ENCODE measurements around the gene RBM18. TPM values are rescaled to one million over a fixed set of nuclear protein-coding genes. Genes with fewer than 3 reads are reported as not detected.

Gene RBM18
- total and polyA plus RNA-seq, 4 experiments from 2014 or later = 15.4 to 23.8 (median 21.3) TPM

- Mint-ChIP-seq H3K36me3 (no peaks in the 10 kb centered on the region), H3K4me3 (peak within 1 kb of the TSS in 5 of 8 donors; percentile 34 to 65 (median 55)), H3K27ac (no peak within 1 kb of the TSS), H3K27me3 (peaks cover 26 to 27% of the 10 kb centered on the region in 2 donors), H3K9me3 (no peaks in the 10 kb centered on the region), H3K4me1 (peaks cover 0 to 13% (median 3%) of the 10 kb centered on the region in 4 donors)
- Histone ChIP-seq H3K27ac (ENCODE audit: low read depth, low read length) (no peak within 1 kb of the TSS), H3K27me3 (ENCODE audit: insufficient read depth, low read length) (peaks cover 8% of the 10 kb centered on the region), H3K4me3 (ENCODE audit: low read length in 2 of 2) (no peak within 1 kb of the TSS), H3K9me3 (ENCODE audit: control insufficient read depth in 1 of 2, low read length in 2 of 2) (no peaks in the 10 kb centered on the region), H3K4me1 (ENCODE audit: insufficient read depth, low read length) (no peaks in the 10 kb centered on the region), H3K36me3 (ENCODE audit: insufficient read depth, low read length) (no peaks in the 10 kb centered on the region)
- POLR2A ChIA-PET (ENCODE audit: partially characterized antibody) = no interaction called here
- CTCF ChIA-PET (ENCODE audit: partially characterized antibody) = no interaction called here
- DNase-seq = no peak
- intact Hi-C loops (cut with micrococcal nuclease) = no loop called here
These were observed 35.8 kb downstream of the RBM18 start, which contains the start of gene LHX6 for GRCh38 chr9:122228568-122229484. Gene LHX6, minus strand, starts transcription at chr9:122228957. Its CDS starts 217 bp downstream, at chr9:122228740.

- intact Hi-C loops (cut with micrococcal nuclease) = no loop called here
- Mint-ChIP-seq H3K9me3 (no peaks in the 10 kb centered on the region), H3K36me3 (no peaks in the 10 kb centered on the region), H3K4me3 (peak overlapping the region in 5 of 8 donors; percentile 34 to 65 (median 55)), H3K27me3 (peaks cover 29 to 32% of the 10 kb centered on the region in 2 donors), H3K4me1 (peaks cover 0 to 13% (median 3%) of the 10 kb centered on the region in 4 donors), H3K27ac (no peak overlapping the region)
- Histone ChIP-seq H3K27me3 (ENCODE audit: insufficient read depth, low read length) (peaks cover 8% of the 10 kb centered on the region), H3K4me3 (ENCODE audit: low read length in 2 of 2) (no peak overlapping the region), H3K27ac (ENCODE audit: low read depth, low read length) (no peak overlapping the region), H3K36me3 (ENCODE audit: insufficient read depth, low read length) (no peaks in the 10 kb centered on the region), H3K9me3 (ENCODE audit: control insufficient read depth in 1 of 2, low read length in 2 of 2) (no peaks in the 10 kb centered on the region), H3K4me1 (ENCODE audit: insufficient read depth, low read length) (no peaks in the 10 kb centered on the region)
- CTCF ChIA-PET (ENCODE audit: partially characterized antibody) = no interaction called here
- no peak for DNase-seq
- POLR2A ChIA-PET (ENCODE audit: partially characterized antibody) = no interaction called here
These were observed 36.5 kb downstream of the RBM18 start for GRCh38 chr9:122228191-122228567.

- intact Hi-C loops (cut with micrococcal nuclease) = no loop called here
- H3K27ac Mint-ChIP-seq = no peak overlapping the region
- H3K27ac ChIP-seq (ENCODE audit: low read depth, low read length) = no peak overlapping the region
- ChIA-PET CTCF (ENCODE audit: partially characterized antibody) (no interaction called here), POLR2A (ENCODE audit: partially characterized antibody) (no interaction called here)
- peaks cover 8% of the 10 kb centered on the region for H3K27me3 ChIP-seq (ENCODE audit: insufficient read depth, low read length)
- H3K4me1 Mint-ChIP-seq = peaks cover 0 to 18% (median 6%) of the 10 kb centered on the region in 4 donors
- peaks cover 33 to 36% of the 10 kb centered on the region in 2 donors for H3K27me3 Mint-ChIP-seq
- DNase-seq = no peak
- H3K4me3 ChIP-seq (ENCODE audit: low read length in 2 of 2) = no peak overlapping the region
- H3K36me3 ChIP-seq (ENCODE audit: insufficient read depth, low read length) = no peaks in the 10 kb centered on the region
- no peaks in the 10 kb centered on the region for H3K9me3 ChIP-seq (ENCODE audit: control insufficient read depth in 1 of 2, low read length in 2 of 2)
- peak overlapping the region in 5 of 8 donors; percentile 36 to 59 (median 50) for H3K4me3 Mint-ChIP-seq
- no peaks in the 10 kb centered on the region for H3K4me1 ChIP-seq (ENCODE audit: insufficient read depth, low read length)
- no peaks in the 10 kb centered on the region for H3K36me3 Mint-ChIP-seq
- H3K9me3 Mint-ChIP-seq = no peaks in the 10 kb centered on the region
These were observed 37.1 kb downstream of the RBM18 start for GRCh38 chr9:122227575-122227900.

DNA sequence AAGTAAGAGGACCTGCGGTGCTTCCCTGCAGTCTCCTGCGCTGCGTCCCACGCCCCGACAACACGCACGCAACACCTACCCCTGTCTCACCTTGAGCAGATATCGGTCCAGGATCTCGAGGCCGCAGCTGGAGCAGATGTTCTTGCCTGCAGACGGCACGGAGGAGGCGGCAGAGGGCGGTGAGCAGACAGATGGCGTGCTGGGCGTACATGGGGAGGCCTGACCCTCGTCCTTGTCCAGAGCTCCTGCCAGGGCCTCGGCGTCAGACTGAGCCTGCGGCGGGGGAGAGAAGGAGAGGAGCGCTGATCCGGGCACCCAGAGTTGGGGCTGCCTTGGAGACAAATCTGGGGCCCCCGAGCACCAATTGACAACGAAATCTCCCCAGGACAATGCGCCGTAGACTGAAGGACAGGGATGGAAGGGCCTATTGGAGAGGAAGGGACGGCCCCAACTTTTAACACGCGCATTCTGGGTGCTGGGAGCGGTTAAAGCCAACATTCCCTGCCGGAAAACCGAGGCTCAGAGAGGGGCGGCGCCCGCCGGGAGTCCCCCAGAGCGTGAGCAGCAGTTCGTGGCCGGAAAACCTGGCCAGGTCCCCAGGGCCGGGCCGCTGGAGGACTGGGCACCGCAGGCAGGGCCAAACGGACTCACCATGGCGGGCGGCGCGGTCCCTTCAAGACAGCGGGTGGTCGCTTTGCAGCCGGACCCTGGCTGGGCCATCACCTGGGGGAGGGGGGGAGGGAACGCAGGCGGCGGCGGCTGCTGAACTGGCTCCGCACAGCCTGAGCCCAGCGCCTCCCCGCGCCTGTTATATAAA, 37.7 kb downstream of the RBM18 start:
- POLR2A ChIA-PET (ENCODE audit: partially characterized antibody) = no interaction called here
- no peaks in the 10 kb centered on the region for H3K9me3 ChIP-seq (ENCODE audit: control insufficient read depth in 1 of 2, low read length in 2 of 2)

DNA sequence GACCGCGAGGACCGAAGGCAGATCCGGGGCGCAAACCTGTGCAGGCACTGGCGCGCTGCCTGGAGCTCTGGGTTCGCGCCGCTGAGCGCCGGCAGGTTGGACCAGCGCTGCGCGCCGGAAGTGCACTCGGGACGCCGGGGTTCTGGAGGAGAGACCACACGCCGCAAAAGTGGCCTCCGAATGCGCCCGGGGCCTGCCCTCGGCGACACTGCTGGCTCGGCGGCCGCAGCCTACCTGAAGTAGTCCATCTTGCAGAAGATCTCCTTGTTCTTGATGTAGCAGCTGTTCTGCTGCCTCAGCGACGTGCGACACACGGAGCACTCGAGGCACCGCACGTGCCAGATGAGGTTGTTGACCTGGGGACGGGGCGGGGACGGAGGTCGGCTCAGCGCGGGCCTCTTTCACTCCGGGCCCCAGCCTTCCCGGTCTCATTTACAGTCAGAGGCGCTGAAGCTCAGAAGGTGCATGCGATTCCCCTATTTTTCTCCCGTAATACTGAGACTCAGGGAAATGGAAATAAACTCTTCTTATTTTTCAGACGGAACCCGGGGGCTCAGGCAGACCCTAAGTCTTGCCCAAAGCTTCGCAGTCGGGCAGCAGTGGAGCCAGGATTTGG, 38.4 kb downstream of the RBM18 start:
- Histone ChIP-seq H3K27me3 (ENCODE audit: insufficient read depth, low read length) (peaks cover 12% of the 10 kb centered on the region), H3K36me3 (ENCODE audit: insufficient read depth, low read length) (no peaks in the 10 kb centered on the region), H3K9me3 (ENCODE audit: control insufficient read depth in 1 of 2, low read length in 2 of 2) (no peaks in the 10 kb centered on the region), H3K4me3 (ENCODE audit: low read length in 2 of 2) (no peak overlapping the region), H3K4me1 (ENCODE audit: insufficient read depth, low read length) (no peaks in the 10 kb centered on the region), H3K27ac (ENCODE audit: low read depth, low read length) (no peak overlapping the region)
- intact Hi-C loops (cut with micrococcal nuclease) = no loop called here
- peak overlapping the region in 2 of 8 donors; percentile 12 to 18 for H3K4me3 Mint-ChIP-seq
- H3K4me1 Mint-ChIP-seq = peaks cover 0 to 18% (median 6%) of the 10 kb centered on the region in 4 donors
- DNase-seq = no peak
- ChIA-PET POLR2A (ENCODE audit: partially characterized antibody) (no interaction called here), CTCF (ENCODE audit: partially characterized antibody) (no interaction called here)
- H3K36me3 Mint-ChIP-seq = no peaks in the 10 kb centered on the region
- no peak overlapping the region for H3K27ac Mint-ChIP-seq
- peaks cover 43 to 48% of the 10 kb centered on the region in 2 donors for H3K27me3 Mint-ChIP-seq
- H3K9me3 Mint-ChIP-seq = no peaks in the 10 kb centered on the region

More for the DNA sequence above, 37.7 kb downstream of the RBM18 start:
- Mint-ChIP-seq H3K27me3 (peaks cover 39 to 41% of the 10 kb centered on the region in 2 donors), H3K27ac (no peak overlapping the region), H3K9me3 (no peaks in the 10 kb centered on the region), H3K4me1 (peaks cover 0 to 18% (median 6%) of the 10 kb centered on the region in 4 donors), H3K4me3 (peak overlapping the region in 5 of 8 donors; percentile 12 to 52 (median 18)), H3K36me3 (no peaks in the 10 kb centered on the region)
- Histone ChIP-seq H3K27ac (ENCODE audit: low read depth, low read length) (no peak overlapping the region), H3K36me3 (ENCODE audit: insufficient read depth, low read length) (no peaks in the 10 kb centered on the region), H3K4me3 (ENCODE audit: low read length in 2 of 2) (no peak overlapping the region), H3K27me3 (ENCODE audit: insufficient read depth, low read length) (peaks cover 9% of the 10 kb centered on the region), H3K4me1 (ENCODE audit: insufficient read depth, low read length) (no peaks in the 10 kb centered on the region)
- CTCF ChIA-PET (ENCODE audit: partially characterized antibody) = no interaction called here
- no peak for DNase-seq
- intact Hi-C loops (cut with micrococcal nuclease) = no loop called here

GRCh38 chr9:122225312-122226141, 39.1 kb downstream of the RBM18 start:
- H3K9me3 Mint-ChIP-seq = no peaks in the 10 kb centered on the region
- peak overlapping the region in 2 of 8 donors; percentile 29 to 65 for H3K4me3 Mint-ChIP-seq
- Histone ChIP-seq H3K4me1 (ENCODE audit: insufficient read depth, low read length) (no peaks in the 10 kb centered on the region), H3K9me3 (ENCODE audit: control insufficient read depth in 1 of 2, low read length in 2 of 2) (no peaks in the 10 kb centered on the region), H3K27me3 (ENCODE audit: insufficient read depth, low read length) (peaks cover 17% of the 10 kb centered on the region), H3K27ac (ENCODE audit: low read depth, low read length) (no peak overlapping the region), H3K4me3 (ENCODE audit: low read length in 2 of 2) (no peak overlapping the region), H3K36me3 (ENCODE audit: insufficient read depth, low read length) (no peaks in the 10 kb centered on the region)
- no peak overlapping the region for H3K27ac Mint-ChIP-seq
- ChIA-PET CTCF (ENCODE audit: partially characterized antibody) (no interaction called here), POLR2A (ENCODE audit: partially characterized antibody) (no interaction called here)
- peaks cover 47 to 54% of the 10 kb centered on the region in 2 donors for H3K27me3 Mint-ChIP-seq
- no peaks in the 10 kb centered on the region for H3K36me3 Mint-ChIP-seq
- DNase-seq = no peak
- intact Hi-C loops (cut with micrococcal nuclease) = no loop called here
- H3K4me1 Mint-ChIP-seq = peaks cover under 1 to 22% (median 7%) of the 10 kb centered on the region in 4 donors
